BE2C (cell line): Measurements from ENCODE around the gene SUPT7L.

ENCODE experiments used
- DNase-seq: peaks from one replicate; pipeline ENCODE4 v3.0.0-alpha.2; 2020
- H3K27me3 ChIP-seq: fragments of 250-450 bp; sonication (Bioruptor Pico); 2 replicates; pipeline ENCODE4 v1.5.1; 2020; ENCODE audit warnings: mild to moderate bottlenecking
- H3K36me3 ChIP-seq: fragments of 250-450 bp; sonication (Bioruptor Pico); 2 replicates; pipeline ENCODE4 v1.5.1; 2020; ENCODE audit warnings: mild to moderate bottlenecking
- H3K4me1 ChIP-seq: fragments of 250-450 bp; sonication (Bioruptor Pico); 2 replicates; pipeline ENCODE4 v1.5.1; 2020
- H3K4me3 ChIP-seq: 2 replicates; pipeline ENCODE4 v1.5.1; 2011; ENCODE audit warnings: low read depth, low read length
- H3K9me3 ChIP-seq: fragments of 250-450 bp; sonication (Bioruptor Pico); 2 replicates; pipeline ENCODE4 v1.5.1; 2020
- CTCF ChIP-seq: IDR thresholded peaks from 2 replicates; pipeline ENCODE4 v1.5.1; 2012; ENCODE audit warnings: mild to moderate bottlenecking, low read depth, low read length

SUPT7L gene

GRCh38 chr2:27664154-27664574 lies 750 bp upstream of the SUPT7L start:
- TF ChIP-seq CTCF: no peak
- DNase-seq: peak; percentile 17
- Histone ChIP-seq H3K9me3 (no peaks in the 10 kb centered on the region), H3K4me1 (peaks cover 3% of the 10 kb centered on the region; the same call in 1 of the 2 replicates), H3K36me3 (peaks cover 46% of the 10 kb centered on the region), H3K4me3 (peak overlapping the region; percentile 91), H3K27me3 (no peaks in the 10 kb centered on the region)

GRCh38 chr2:27661371-27661770 lies 2.0 kb downstream of the SUPT7L start:
- no peak for DNase-seq
- no peaks in the 10 kb centered on the region for H3K9me3 ChIP-seq
- peaks cover 53% of the 10 kb centered on the region for H3K36me3 ChIP-seq
- no peak for TF ChIP-seq CTCF
- no peak overlapping the region for H3K4me3 ChIP-seq
- no peaks in the 10 kb centered on the region for H3K27me3 ChIP-seq
- peaks cover 3% of the 10 kb centered on the region; the same call in 1 of the 2 replicates for H3K4me1 ChIP-seq

GRCh38 chr2:27655155-27655951 lies 8.1 kb downstream of the SUPT7L start:
- no peak for DNase-seq

GRCh38 chr2:27653397-27653796 lies 10.0 kb downstream of the SUPT7L start:
- Histone ChIP-seq H3K36me3 (peaks cover 88% of the 10 kb centered on the region), H3K27me3 (no peaks in the 10 kb centered on the region), H3K4me3 (no peak overlapping the region), H3K9me3 (no peaks in the 10 kb centered on the region), H3K4me1 (no peaks in the 10 kb centered on the region)
- no peak for TF ChIP-seq CTCF
- no peak for DNase-seq

More at GRCh38 chr2:27655155-27655951, 8.1 kb downstream of the SUPT7L start:
- TF ChIP-seq CTCF: no peak
- Histone ChIP-seq H3K4me1 (no peaks in the 10 kb centered on the region), H3K27me3 (no peaks in the 10 kb centered on the region), H3K36me3 (peaks cover 81% of the 10 kb centered on the region), H3K4me3 (no peak overlapping the region), H3K9me3 (no peaks in the 10 kb centered on the region)

- no peak for TF ChIP-seq CTCF
- H3K9me3 ChIP-seq: no peaks in the 10 kb centered on the region
- no peak for DNase-seq
- H3K4me1 ChIP-seq: no peaks in the 10 kb centered on the region
- H3K4me3 ChIP-seq: no peak overlapping the region
- peaks cover 91% of the 10 kb centered on the region for H3K36me3 ChIP-seq
- H3K27me3 ChIP-seq: no peaks in the 10 kb centered on the region
Measured at GRCh38 chr2:27652790-27653189, 10.6 kb downstream of the SUPT7L start.

- no peak for DNase-seq
- H3K4me1 ChIP-seq: no peaks in the 10 kb centered on the region
- no peak overlapping the region for H3K4me3 ChIP-seq
- no peaks in the 10 kb centered on the region for H3K27me3 ChIP-seq
- H3K9me3 ChIP-seq: no peaks in the 10 kb centered on the region
- H3K36me3 ChIP-seq: peaks cover 91% of the 10 kb centered on the region
- no peak for TF ChIP-seq CTCF
Measured at GRCh38 chr2:27652341-27652740, 11.1 kb downstream of the SUPT7L start.
